Stimulated activated CD4-positive, alpha-beta T cell treated with anti-CD3 and anti-CD28 coated beads, Interleukin-12 subunit alpha, Interleukin-12 subunit beta, amount 100 ng/mL, for 48 hours (primary cell): ENCODE data around the gene HIRIP3.

Source experiments
- DNase-seq, 3 donors: peaks; one replicate each; pipeline ENCODE4 v3.0.0-alpha.2; 2020; ENCODE audit warnings: low read depth in 2 of 3, low spot score in 1 of 3

The HIRIP3 gene

GRCh38 chr16:29984764-29985147, 10.7 kb downstream of the HIRIP3 start:
- no peak for DNase-seq

DNA sequence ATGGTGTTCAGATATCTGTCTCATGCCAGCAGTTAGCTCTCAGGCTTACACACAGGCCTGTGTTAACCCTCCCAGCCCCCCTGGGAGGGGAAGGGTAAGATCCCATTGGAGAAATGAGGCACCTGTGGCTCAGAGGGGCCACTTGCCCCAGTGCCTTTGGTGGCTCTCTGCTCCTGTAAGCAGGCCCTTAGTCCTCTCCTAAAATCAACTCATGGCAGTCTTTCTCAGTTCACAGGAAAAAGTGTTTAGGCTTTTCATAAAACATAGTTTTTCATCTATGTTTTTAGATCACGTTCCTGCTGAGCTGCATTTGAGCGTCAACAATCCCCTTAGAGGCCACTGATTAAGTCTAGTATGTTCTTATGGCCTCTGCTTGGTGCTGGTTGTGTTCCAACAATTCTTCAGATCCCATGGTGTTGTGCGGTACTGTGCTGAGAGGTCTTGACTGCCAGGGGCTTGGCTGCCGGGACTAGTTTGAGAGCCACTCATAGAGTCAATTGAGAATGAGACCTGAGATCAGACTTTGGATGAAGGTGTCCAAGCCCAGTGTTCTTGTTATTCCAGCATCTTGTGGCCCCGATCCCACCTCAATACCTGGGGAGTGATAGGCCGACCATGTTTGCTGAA, 11.2 kb downstream of the HIRIP3 start:
- DNase-seq: no peak

DNA sequence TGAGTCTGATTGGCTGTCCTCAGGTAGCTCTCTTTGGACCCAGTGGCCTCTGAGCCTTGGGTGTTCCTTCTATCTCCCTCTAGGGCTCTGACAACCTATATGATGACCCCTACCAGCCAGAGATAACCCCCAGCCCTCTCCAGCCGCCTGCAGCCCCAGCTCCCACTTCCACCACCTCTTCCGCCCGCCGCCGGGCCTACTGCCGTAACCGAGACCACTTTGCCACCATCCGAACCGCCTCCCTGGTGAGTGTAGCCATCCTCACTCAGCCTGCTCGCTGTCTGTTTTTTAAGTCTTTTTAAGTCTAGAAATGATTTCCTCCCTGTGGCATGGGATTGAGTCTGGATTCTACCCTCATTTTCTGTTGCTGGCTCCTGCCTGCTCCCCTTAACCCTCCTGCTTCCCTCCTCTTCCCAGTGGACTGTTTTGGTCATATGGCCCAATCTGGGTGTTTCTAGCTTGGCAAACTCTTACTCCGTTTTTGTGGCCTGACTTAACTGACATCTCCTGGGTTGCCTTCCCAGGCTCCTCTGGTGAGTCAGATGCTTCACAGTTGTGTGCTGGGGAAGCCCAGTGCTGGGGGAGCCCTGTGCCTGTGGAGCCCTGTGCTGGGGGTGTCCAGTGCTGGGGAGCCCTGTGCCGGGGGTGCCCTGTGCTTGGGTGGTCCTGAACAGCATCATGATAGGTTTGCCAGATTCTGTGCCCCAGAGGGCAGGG, 11.8 kb downstream of the HIRIP3 start:
- no peak for DNase-seq

DNA sequence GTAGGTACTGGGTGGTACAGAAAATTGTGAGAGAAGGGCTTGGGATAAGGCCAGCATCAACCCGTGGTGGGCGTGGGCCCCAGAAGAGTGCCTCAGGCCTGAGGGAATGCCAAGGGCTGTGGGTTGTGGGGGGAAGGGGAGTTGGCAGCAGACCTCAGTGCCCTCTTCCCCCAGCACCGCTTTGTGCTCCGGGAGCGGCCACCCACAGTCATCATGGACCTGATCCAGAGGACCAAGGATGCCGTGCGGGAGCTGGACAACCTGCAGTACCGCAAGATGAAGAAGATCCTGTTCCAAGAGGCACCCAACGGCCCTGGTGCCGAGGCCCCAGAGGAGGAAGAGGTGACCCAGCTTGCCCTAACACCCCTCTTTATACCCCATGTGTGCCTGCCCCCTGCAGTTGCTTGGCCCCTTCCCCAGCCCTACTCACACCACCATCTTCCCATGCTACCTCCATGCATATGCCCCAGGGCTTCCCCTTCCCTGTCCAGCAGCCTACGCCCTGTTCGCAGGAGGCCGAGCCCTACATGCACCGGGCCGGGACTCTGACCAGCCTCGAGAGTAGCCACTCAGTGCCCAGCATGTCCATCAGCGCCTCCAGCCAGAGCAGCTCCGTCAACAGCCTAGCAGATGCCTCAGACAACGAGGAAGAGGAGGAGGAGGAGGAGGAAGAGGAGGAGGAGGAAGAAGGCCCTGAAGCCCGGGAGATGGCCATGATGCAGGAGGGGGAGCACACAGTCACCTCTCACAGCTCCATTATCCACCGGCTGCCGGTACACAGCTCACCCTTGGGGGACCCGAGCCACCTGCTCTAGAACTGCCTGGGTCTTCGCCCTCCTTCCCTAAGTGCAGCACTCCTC, 12.6 kb downstream of the HIRIP3 start:
- DNase-seq: no peak

DNA sequence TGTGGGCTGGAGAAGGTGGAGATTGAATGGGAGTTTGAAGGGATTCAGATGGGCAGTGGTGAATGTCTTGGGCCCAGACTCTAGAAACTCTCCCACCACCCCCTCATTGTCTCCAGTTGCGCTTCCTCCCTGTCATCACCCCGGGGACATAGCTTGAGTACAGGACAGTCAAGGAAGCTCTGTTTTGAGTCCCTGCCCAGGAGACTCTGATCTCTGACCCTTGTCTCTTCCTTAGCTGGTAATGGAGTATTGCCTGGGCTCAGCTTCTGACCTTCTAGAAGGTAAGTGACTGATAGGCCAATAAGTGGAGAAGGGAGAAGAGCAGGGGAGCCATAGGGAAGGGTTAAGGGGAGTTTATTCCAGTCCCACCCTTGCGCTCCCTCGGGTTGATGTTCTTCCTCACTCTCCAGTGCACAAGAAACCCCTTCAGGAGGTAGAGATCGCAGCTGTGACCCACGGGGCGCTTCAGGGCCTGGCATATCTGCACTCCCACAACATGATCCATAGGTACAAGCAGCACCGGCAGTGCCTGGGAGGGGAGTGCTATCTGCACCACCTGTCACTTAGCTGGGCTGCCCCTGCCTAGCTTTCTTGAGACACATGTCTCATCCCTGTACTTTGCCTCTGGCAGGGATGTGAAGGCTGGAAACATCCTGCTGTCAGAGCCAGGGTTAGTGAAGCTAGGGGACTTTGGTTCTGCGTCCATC, 16.7 kb downstream of the HIRIP3 start:
- no peak for DNase-seq

- DNase-seq: no peak
Measured at GRCh38 chr16:29978081-29978480, 17.3 kb downstream of the HIRIP3 start.

DNA sequence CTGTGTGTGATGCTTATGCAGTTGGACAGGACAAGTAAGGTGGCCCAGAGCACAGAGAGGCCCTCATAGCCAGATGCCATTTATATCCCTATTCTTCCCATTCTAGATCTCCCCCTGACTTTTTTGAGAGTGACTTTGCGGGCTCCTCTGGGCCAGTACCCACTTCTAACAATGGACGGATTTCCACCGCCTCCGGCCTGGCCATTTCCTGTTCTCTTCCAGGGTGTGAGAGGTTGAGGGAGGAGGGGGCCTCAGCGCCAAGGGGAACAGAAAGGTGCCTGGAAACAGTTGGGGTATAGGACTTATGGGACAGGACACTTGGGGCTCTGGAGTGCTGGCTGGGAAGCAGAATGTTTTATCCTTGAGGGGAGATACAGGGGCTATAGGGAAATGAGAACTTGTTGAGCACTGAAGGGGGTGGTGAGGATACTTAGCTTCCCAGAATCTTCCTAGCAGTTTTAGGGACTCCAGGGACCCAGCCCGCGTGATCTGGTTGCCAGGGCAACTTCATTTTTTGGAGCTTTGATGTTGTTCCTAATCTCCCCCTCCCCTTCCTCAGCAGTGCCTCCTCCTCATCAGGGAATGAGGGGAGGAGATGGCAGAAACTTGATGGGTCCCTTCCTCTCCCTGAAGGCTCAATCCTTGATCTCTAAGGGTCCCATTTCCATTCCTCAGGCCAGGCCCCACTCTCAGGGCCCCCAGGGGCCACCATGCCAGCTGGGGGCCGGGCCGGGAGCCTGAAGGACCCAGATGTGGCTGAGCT, 18.2 kb downstream of the HIRIP3 start:
- DNase-seq: no peak

- DNase-seq: no peak
Measured at GRCh38 chr16:29975811-29976511, 19.5 kb downstream of the HIRIP3 start.

- no peak for DNase-seq
Measured at GRCh38 chr16:29975134-29975538, 20.3 kb downstream of the HIRIP3 start.

- DNase-seq: no peak
Measured at GRCh38 chr16:29974291-29975133, 20.9 kb downstream of the HIRIP3 start.

DNA sequence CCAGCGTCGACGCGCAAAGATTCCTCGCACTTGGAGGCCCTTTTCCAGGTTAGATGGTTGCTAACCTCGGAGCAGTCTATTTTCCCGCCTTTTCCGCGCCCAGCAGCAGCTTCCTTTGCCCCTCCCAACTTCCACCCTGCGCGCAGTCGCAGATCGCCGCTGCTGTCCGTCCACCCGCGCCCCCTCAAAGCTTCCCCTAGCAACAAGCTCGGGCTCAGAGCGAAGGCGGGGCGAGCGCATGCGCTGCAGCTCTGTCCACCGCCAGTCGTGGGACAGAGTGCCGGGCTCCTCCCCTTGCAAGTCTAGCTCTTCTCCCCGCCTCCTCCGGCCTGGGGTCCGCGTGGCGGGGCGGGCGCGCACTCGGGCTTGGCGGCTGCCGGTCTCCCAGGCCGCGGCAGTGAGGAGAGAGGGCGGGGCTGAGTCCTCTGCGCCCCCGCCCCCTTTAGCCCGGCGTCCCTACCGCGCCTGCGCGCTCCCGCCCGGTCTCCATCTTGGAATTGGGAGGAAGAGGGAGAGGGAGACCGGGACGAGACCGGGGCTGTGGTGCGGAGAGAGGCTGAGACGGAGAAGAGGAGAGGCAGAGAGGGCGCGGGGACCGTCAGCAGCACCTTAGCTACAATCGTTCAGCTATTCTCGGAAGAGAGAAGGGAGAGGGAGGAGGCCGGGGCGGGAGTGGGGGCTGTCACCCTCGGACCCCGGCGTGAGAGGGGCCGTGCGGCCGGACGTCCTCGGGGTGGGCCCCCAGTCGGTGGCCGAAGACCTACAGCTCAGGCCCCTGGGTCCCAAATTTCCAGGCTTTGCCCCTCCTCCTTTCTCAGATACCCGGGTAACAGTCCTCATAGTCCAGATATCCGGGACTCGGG, 21.8 kb downstream of the HIRIP3 start, which contains the start of gene TAOK2:
Gene TAOK2 (plus strand): TSS at position 485 of the 863 bp plus-strand sequence. CDS start 3,905 bp downstream, outside the sequence.
- peak; percentile 90 to 97 (median 96) for DNase-seq

DNA sequence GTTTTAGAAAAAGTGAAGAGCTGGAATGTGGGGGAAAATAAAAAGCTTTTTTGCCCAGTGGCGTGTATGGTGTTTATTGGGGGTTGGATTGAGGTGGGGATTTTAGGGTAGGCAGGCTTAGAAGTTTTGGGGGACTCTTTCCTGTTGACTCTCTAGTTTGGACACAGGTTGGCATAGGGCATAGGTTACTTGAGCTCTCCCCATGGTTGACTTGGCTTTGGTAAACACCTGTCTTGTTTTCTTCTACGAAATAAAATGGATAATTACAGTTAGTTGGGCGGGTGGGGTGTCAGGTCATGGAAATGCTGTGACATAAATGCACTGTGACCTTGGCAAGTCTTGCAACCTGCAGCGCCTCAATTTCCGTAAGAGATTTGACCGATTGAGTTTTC, 22.4 kb downstream of the HIRIP3 start:
- no peak for DNase-seq

- no peak for DNase-seq
Measured at GRCh38 chr16:29972500-29972899, 22.9 kb downstream of the HIRIP3 start.

DNA sequence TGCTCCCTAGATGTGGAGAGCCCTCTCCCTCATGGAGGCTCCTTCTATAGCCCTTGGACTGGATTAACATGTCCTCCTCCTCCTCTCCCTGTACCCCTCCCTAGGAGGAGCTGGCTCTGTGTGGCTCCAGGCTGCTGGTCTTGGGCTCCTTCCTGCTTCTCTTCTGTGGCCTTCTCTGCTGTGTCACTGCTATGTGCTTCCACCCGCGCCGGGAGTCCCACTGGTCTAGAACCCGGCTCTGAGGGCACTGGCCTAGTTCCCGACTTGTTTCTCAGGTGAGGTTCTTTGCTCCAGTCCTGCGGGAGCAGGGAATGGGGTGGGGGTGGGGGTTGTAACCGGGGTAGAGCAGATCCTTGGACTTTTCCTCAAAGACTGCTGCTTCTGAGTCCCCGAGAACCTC, 24.1 kb downstream of the HIRIP3 start:
- DNase-seq: no peak

DNA sequence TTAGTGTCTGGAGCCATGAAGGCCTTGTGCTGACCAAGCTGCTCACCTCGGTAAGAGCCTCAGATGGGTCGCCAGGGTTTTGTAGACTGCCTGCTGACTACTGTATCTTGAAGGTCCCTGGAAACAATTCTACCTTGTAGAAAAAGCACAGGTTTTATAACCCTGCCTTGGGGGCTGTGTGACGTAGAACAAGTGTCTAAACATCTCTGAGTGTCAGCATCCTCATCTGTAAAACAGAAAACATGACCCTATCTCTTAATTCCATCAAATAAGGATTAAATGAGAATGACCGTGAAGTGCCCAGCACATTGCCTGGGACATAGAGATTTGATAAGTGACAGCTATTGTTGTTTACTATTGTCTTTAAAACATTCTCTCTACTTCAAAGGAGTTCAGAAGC, 27.2 kb downstream of the HIRIP3 start:
- DNase-seq: no peak

DNA sequence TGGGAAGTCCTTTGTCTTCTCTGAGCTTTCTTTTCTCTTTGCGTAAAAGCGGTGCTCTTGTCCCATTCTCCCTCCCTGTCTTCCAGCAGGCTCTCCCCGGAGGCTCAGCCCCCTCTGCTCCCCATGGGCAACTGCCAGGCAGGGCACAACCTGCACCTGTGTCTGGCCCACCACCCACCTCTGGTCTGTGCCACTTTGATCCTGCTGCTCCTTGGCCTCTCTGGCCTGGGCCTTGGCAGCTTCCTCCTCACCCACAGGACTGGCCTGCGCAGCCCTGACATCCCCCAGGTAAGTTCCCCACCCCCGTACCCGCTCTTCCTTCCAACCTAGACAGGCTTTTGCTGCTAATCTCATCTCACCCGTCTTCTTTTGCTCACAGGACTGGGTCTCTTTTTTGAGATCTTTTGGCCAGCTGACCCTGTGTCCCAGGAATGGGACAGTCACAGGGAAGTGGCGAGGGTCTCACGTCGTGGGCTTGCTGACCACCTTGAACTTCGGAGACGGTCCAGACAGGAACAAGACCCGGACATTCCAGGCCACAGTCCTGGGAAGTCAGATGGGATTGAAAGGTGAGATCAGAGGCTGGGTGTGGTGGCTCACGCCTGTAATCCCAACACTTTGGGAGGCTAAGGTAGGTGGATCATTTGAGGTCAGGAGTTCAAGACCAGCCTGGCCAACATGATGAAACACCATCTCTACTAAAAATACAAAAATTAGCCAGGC, 32.2 kb downstream of the HIRIP3 start:
- no peak for DNase-seq

GRCh38 chr16:29962344-29962994, 32.9 kb downstream of the HIRIP3 start:
- no peak for DNase-seq
